GM12878 (cell line): ENCODE data around the gene ALMS1. TPM values are rescaled to one million over a fixed set of nuclear protein-coding genes. Genes with fewer than 3 reads are reported as not detected.

ENCODE experiments used
- ATAC-seq: fragments of 200-7000 bp; cut with Tn5 transposase; 3 replicates; pipeline ENCODE4 v1.9.1; 2020; ENCODE audit warnings: mild to moderate bottlenecking, moderate library complexity
- BruUV-seq: library from RNA; stranded (reverse); fragments of 400-500 nt; replicated peaks from 2 replicates; lab custom pipeline; 2021; lab: Mats Ljungman, UMichigan
- CTCF ChIA-PET: fragments of 300-600 bp; sonication (Branson Sonifier 250); formaldehyde crosslinking; extraction: SDS; loops from one replicate; lab custom pipeline; 2021; ENCODE audit warnings: inconsistent platforms; lab: Yijun Ruan, JAX
- POLR2A ChIA-PET: fragments of 350-600 bp; formaldehyde crosslinking; extraction: SDS; loops from one replicate; lab custom pipeline; 2021; ENCODE audit warnings: inconsistent platforms; lab: Charles Lee
- RAD21 ChIA-PET: fragments of 300-600 bp; sonication (Branson Sonifier 250); formaldehyde crosslinking; loops from one replicate; lab custom pipeline; 2023; ENCODE audit warnings: antibody characterized with exemption; ENCODE audit not compliant: unreplicated experiment; lab: Charles Lee
- SMC1A ChIA-PET: fragments of 300-600 bp; sonication (Branson Sonifier 250); formaldehyde crosslinking; loops from one replicate; lab custom pipeline; 2023; ENCODE audit not compliant: unreplicated experiment, uncharacterized antibody; lab: Charles Lee
- DNase-seq: peaks from one replicate; pipeline ENCODE4 v3.0.0-alpha.2; 2011; ENCODE audit warnings: low read depth, low spot score
- FAIRE-seq: peaks from 3 replicates; lab custom pipeline; 2011; peaks lifted over from hg19 to GRCh38; lab: Jason Lieb, UNC
- H2AFZ ChIP-seq: 2 replicates; pipeline ENCODE4 v1.6.0; 2011; ENCODE audit warnings: low read depth, low read length, control low read depth; ENCODE audit not compliant: control insufficient read depth
- H3K27ac ChIP-seq: 2 replicates; pipeline ENCODE4 v1.5.1; 2011; ENCODE audit warnings: control low read depth; ENCODE audit not compliant: control insufficient read depth, insufficient read depth
- H3K27me3 ChIP-seq, 2 experiments: replicated peaks in 1 of 2; 2 replicates each; pipeline versions ENCODE4 v1.6.0 to v1.6.1; 2011; ENCODE audit warnings: low read length in 1 of 2; ENCODE audit not compliant: control insufficient read depth in 2 of 2, insufficient read depth in 2 of 2
- H3K36me3 ChIP-seq, 2 experiments: 2 replicates each; pipeline ENCODE4 v1.5.1; 2011; ENCODE audit warnings: low read length in 1 of 2; ENCODE audit not compliant: control insufficient read depth in 2 of 2, insufficient read depth in 2 of 2
- H3K4me1 ChIP-seq: 2 replicates; pipeline ENCODE4 v1.6.1; 2011; ENCODE audit warnings: mild to moderate bottlenecking, low read length, moderate library complexity, mixed read lengths; ENCODE audit not compliant: control insufficient read depth, insufficient read depth
- H3K4me2 ChIP-seq: 2 replicates; pipeline ENCODE4 v1.6.0; 2011; ENCODE audit warnings: control low read depth; ENCODE audit not compliant: control insufficient read depth, insufficient read depth
- H3K4me3 ChIP-seq: fragments of 200-600 bp; sonication (generic); 2 replicates; pipeline ENCODE4 v1.5.1; 2016
- H3K79me2 ChIP-seq: 2 replicates; pipeline ENCODE4 v1.6.0; 2011; ENCODE audit warnings: low read length; ENCODE audit not compliant: control insufficient read depth, insufficient read depth
- H3K9ac ChIP-seq: 2 replicates; pipeline ENCODE4 v1.8.0; 2011; ENCODE audit warnings: low read length, control low read depth, mixed read lengths; ENCODE audit not compliant: control insufficient read depth, insufficient read depth
- H3K9me3 ChIP-seq: replicated peaks from 3 replicates; pipeline ENCODE4 v1.5.1; 2011; ENCODE audit warnings: mild to moderate bottlenecking, low read length; ENCODE audit not compliant: control insufficient read depth, insufficient read depth
- H4K20me1 ChIP-seq: 2 replicates; pipeline ENCODE4 v1.6.0; 2011; ENCODE audit not compliant: control insufficient read depth, insufficient read depth
- HDAC6 ChIP-seq: fragments of 200-600 bp; sonication (generic); IDR thresholded peaks from one replicate; pipeline ENCODE4 v1.8.0; 2017; ENCODE audit warnings: antibody characterized with exemption; ENCODE audit not compliant: unreplicated experiment
- RELA ChIP-seq: fragments of 450-650 bp; IDR thresholded peaks from 2 replicates; pipeline ENCODE4 v1.8.0; 2014; ENCODE audit warnings: borderline replicate concordance; ENCODE audit not compliant: partially characterized antibody
- STAT3 ChIP-seq: IDR thresholded peaks from 2 replicates; pipeline ENCODE4 v1.6.1; 2011; ENCODE audit warnings: low read depth, low read length, improper control_type of control experiment
- ZNF687 ChIP-seq: fragments of 450-650 bp; IDR thresholded peaks from 2 replicates; pipeline ENCODE4 v1.6.1; 2017; ENCODE audit warnings: mild to moderate bottlenecking, moderate library complexity
- WGBS: methylation state at CpG from one replicate; pipeline ENCODE4 v1.1.6; 2016; ENCODE audit warnings: low lambda C conversion rate; ENCODE audit not compliant: insufficient replicate concordance, insufficient coverage; ENCODE audit errors: missing lambda C conversion rate; 5-methylcytosine and 5-hydroxymethylcytosine counted together
- in situ Hi-C: fragments of 300-500 bp; cut with MboI; formaldehyde crosslinking; loops from 9 replicates; pipeline ENCODE4 v1.14.3; 2018; ENCODE audit warnings: mixed read lengths
- intact Hi-C: fragments of 100-400 bp; cut with micrococcal nuclease; formaldehyde crosslinking; loops from one replicate; pipeline ENCODE4 v1.14.2; 2022; ENCODE audit not compliant: unreplicated experiment
- polyA plus RNA-seq, 11 experiments: library from polyadenylated mRNA; depleted of rRNA in 4 of 11; unstranded in 6 of 11; stranded (reverse) in 5 of 11; fragments of >200 nt; fragmentation: Nextera tagmentation in 4 of 11; fragmentation: Illumina TruSeq in 1 of 11; extraction: Ambion mirVana in 4 of 11; extraction: Trizol in 1 of 11; gene quantifications; 1 replicate in 1 of 11; 2 replicates in 10 of 11; pipeline versions ENCODE4 v1.2.1 to v1.2.3, GENCODE V29; 2011 to 2016; ENCODE audit warnings: inconsistent platforms in 2 of 11, missing spikeins in 2 of 11, low read depth in 1 of 11
- total RNA-seq, 4 experiments: library from RNA; depleted of rRNA in 3 of 4; stranded (reverse); fragments of >200 nt in 3 of 4; fragmentation: Illumina TruSeq in 1 of 4; extraction: Trizol in 1 of 4; gene quantifications; 2 replicates each; pipeline versions ENCODE4 v1.2.1 to v1.2.3, GENCODE V29; 2013 to 2021

ALMS1 gene
- total and polyA plus RNA-seq, 10 of the 15 experiments (the other 5 are each of a cell fraction or from before 2014, with no cell fraction given) = 1.1 to 25.8 (median 10.6) TPM

GRCh38 chr2:73640511-73640911 is 254.9 kb downstream of the ALMS1 start:
- intact Hi-C loops = no loop called here
- 0% methylated on average over 1 of the region's 1 CpG for WGBS
- SMC1A ChIA-PET = no interaction called here
- TF ChIP-seq ZNF687 (no peak), RELA (no peak), HDAC6 (no peak), STAT3 (no peak)
- TF ChIP-seq, all 136 proteins: peak for 0
- in situ Hi-C loops = no loop called here
- H3K36me3 ChIP-seq = no peaks in the 10 kb centered on the region
- H4K20me1 ChIP-seq = no peaks in the 10 kb centered on the region
- no peak overlapping the region for H2AFZ ChIP-seq
- DNase-seq (no peak), FAIRE-seq (no peak), ATAC-seq (no peak)
- no peak overlapping the region for H3K9ac ChIP-seq
- no peaks in the 10 kb centered on the region for H3K79me2 ChIP-seq
- no TSS peak for BruUV-seq
- RAD21 ChIA-PET = no interaction called here
- H3K27ac ChIP-seq = no peak overlapping the region
- CTCF ChIA-PET = no interaction called here
- H3K4me1 ChIP-seq = no peaks in the 10 kb centered on the region
- H3K4me3 ChIP-seq = no peak overlapping the region
- H3K9me3 ChIP-seq = no peaks in the 10 kb centered on the region; the same call in 2 of the 3 replicates
- H3K27me3 ChIP-seq = no peaks in the 10 kb centered on the region
- POLR2A ChIA-PET = interaction anchor here (0.6 kb wide), 1 partner anchor 422 kb away, joined by 3 read pairs; no protein-coding TSS in a partner anchor
- H3K4me2 ChIP-seq = no peak overlapping the region
